Measurements from ENCODE around the gene ABCA8. TPM values are rescaled to one million over a fixed set of nuclear protein-coding genes. Genes with fewer than 3 reads are reported as not detected.

The ABCA8 gene
- total RNA-seq, 1 experiment from 2014 or later, result not detected

DNA sequence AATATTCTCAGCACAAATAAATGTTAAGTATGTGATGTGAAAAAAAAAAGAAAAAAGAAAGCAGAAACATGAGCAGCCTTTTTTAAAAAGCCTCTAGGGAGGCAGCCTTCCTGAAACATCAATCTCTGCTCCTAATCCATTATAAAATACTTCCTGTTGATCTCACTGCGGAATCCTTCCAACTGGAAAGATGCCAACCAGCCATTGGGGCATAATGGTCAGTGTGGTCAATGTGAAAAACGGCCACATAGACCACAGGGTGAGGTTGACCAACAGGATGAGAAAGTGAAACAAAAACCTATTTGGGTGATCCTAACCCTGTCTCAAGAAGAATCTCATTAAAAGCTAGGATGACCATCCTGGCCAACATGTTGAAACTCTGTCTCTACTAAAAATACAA is 26.1 kb upstream of the ABCA8 start:
- Histone ChIP-seq H3K14ac (ENCODE audit: insufficient read depth, low read length) (no peak overlapping the region), H3K23ac (ENCODE audit: insufficient read length, low read depth, low read length) (no peak overlapping the region), H2BK120ac (ENCODE audit: low read depth, low read length, poor library complexity, severe bottlenecking) (no peak overlapping the region), H3K79me1 (ENCODE audit: insufficient read depth, low read depth, low read length, poor library complexity, severe bottlenecking) (no peaks in the 10 kb centered on the region), H3K18ac (ENCODE audit: insufficient read length, low read depth, low read length) (no peak overlapping the region), H4K20me1 (ENCODE audit: control insufficient read depth, insufficient read depth, insufficient read length) (no peaks in the 10 kb centered on the region), H3K9ac (ENCODE audit: extremely low read depth, insufficient read length, low read length) (no peak overlapping the region), H3K23me2 (ENCODE audit: insufficient read length, low read depth, low read length, poor library complexity, severe bottlenecking) (no peaks in the 10 kb centered on the region), H3K79me2 (ENCODE audit: insufficient read depth, low read length) (no peaks in the 10 kb centered on the region), H2AFZ (ENCODE audit: low read length) (no peak overlapping the region), H4K91ac (ENCODE audit: insufficient read length, low read depth, low read length) (no peak overlapping the region), H3K56ac (ENCODE audit: insufficient read length, low read depth, low read length) (no peak overlapping the region), H3K9me3 (ENCODE audit: control insufficient read depth, low read depth, low read length) (no peaks in the 10 kb centered on the region), H3K4me2 (ENCODE audit: insufficient read depth, insufficient read length, low read length) (no peak overlapping the region), H3K4me1 (ENCODE audit: insufficient read depth, low read length) (no peaks in the 10 kb centered on the region), H2BK20ac (ENCODE audit: low read depth, low read length, poor library complexity, severe bottlenecking) (no peak overlapping the region), H4K8ac (replicated peaks; ENCODE audit: insufficient read length, low read depth, low read length) (no peak overlapping the region), H2BK15ac (ENCODE audit: low read depth, low read length) (no peak overlapping the region), H2AK5ac (ENCODE audit: insufficient read length, low read length) (no peak overlapping the region), H2BK5ac (ENCODE audit: insufficient read length, low read length) (no peak overlapping the region), H3T11ph (ENCODE audit: low read length) (no peak overlapping the region), H3K4ac (ENCODE audit: low read depth, low read length) (no peak overlapping the region), H3K27ac (ENCODE audit: insufficient read length, low read depth, low read length) (no peak overlapping the region), H3K27me3 (ENCODE audit: insufficient read depth, low read length) (no peaks in the 10 kb centered on the region), H2BK12ac (ENCODE audit: insufficient read length, low read depth, low read length) (no peak overlapping the region), H4K5ac (ENCODE audit: insufficient read length, low read depth, low read length) (no peak overlapping the region)
- Mint-ChIP-seq H3K27me3 (ENCODE audit: low read depth) (peaks cover 6% of the 10 kb centered on the region; the same call in 1 of the 2 replicates), H3K27ac (no peak overlapping the region), H3K4me1 (no peaks in the 10 kb centered on the region), H3K9me3 (no peaks in the 10 kb centered on the region), H3K4me3 (no peak overlapping the region), H3K36me3 (ENCODE audit: insufficient read depth in 1 of 3, low read depth in 3 of 3) (no peaks in the 10 kb centered on the region; a peak in 1 of 7 replicates)
- TF ChIP-seq, protein P1, sequence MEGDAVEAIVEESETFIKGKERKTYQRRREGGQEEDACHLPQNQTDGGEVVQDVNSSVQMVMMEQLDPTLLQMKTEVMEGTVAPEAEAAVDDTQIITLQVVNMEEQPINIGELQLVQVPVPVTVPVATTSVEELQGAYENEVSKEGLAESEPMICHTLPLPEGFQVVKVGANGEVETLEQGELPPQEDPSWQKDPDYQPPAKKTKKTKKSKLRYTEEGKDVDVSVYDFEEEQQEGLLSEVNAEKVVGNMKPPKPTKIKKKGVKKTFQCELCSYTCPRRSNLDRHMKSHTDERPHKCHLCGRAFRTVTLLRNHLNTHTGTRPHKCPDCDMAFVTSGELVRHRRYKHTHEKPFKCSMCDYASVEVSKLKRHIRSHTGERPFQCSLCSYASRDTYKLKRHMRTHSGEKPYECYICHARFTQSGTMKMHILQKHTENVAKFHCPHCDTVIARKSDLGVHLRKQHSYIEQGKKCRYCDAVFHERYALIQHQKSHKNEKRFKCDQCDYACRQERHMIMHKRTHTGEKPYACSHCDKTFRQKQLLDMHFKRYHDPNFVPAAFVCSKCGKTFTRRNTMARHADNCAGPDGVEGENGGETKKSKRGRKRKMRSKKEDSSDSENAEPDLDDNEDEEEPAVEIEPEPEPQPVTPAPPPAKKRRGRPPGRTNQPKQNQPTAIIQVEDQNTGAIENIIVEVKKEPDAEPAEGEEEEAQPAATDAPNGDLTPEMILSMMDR (conservative IDR thresholded peaks at IDR 0.05), result no peak
- WGBS (ENCODE audit: extremely low coverage, insufficient read length, low lambda C conversion rate), result no CpG with 5 or more reads among the region's 2 CpGs
- no peak for DNase-seq

Data from H9 (cell line).